ENCODE measurements around the gene LINS1. TPM values are rescaled to one million over a fixed set of nuclear protein-coding genes. Genes with fewer than 3 reads are reported as not detected.
A peak's percentile ranks its signal among the peaks of the same experiment; 100 is the strongest.

The LINS1 gene
- total RNA-seq, 2 donors from 2014 or later, result 27.7 to 40.5 TPM

GRCh38 chr15:100566850-100567628 is 34.9 kb downstream of the LINS1 start:
- Mint-ChIP-seq H3K4me3 (no peak overlapping the region), H3K27me3 (no peaks in the 10 kb centered on the region), H3K9me3 (no peaks in the 10 kb centered on the region), H3K36me3 (peaks cover 17% of the 10 kb centered on the region), H3K4me1 (ENCODE audit: low read depth in 2 of 2) (peaks cover 8 to 9% of the 10 kb centered on the region in 2 donors), H3K27ac (no peak overlapping the region)
- ATAC-seq (no peak), DNase-seq (ENCODE audit: low spot score) (no peak)

GRCh38 chr15:100565591-100565990 is 36.4 kb downstream of the LINS1 start:
- H3K4me3 Mint-ChIP-seq, result no peak overlapping the region
- H3K4me1 Mint-ChIP-seq (ENCODE audit: low read depth in 2 of 2), result peaks cover 1 to 3% of the 10 kb centered on the region in 2 donors
- H3K27ac Mint-ChIP-seq, result no peak overlapping the region
- H3K9me3 Mint-ChIP-seq, result no peaks in the 10 kb centered on the region
- DNase-seq (ENCODE audit: low spot score), result no peak
- H3K36me3 Mint-ChIP-seq, result peaks cover 12% of the 10 kb centered on the region
- no peak for ATAC-seq
- H3K27me3 Mint-ChIP-seq, result no peaks in the 10 kb centered on the region

GRCh38 chr15:100560323-100560722 is 41.7 kb downstream of the LINS1 start:
- Mint-ChIP-seq H3K4me3 (no peak overlapping the region), H3K9me3 (no peaks in the 10 kb centered on the region), H3K27ac (no peak overlapping the region), H3K27me3 (no peaks in the 10 kb centered on the region), H3K36me3 (peaks cover 7% of the 10 kb centered on the region), H3K4me1 (ENCODE audit: low read depth in 2 of 2) (no peaks in the 10 kb centered on the region)
- no peak for DNase-seq (ENCODE audit: low spot score)
- ATAC-seq, result no peak

- Mint-ChIP-seq H3K27ac (peak overlapping the region in 1 of 2 donors; percentile 19), H3K9me3 (no peaks in the 10 kb centered on the region)
- ATAC-seq, result no peak
Observed at GRCh38 chr15:100559330-100559729, 42.7 kb downstream of the LINS1 start.

GRCh38 chr15:100558771-100559254 is 43.2 kb downstream of the LINS1 start:
- no peaks in the 10 kb centered on the region for H3K4me1 Mint-ChIP-seq (ENCODE audit: low read depth in 2 of 2)
- ATAC-seq (peak in 1 of 2 donors; percentile 13), DNase-seq (ENCODE audit: low spot score) (no peak)
- H3K9me3 Mint-ChIP-seq, result no peaks in the 10 kb centered on the region
- peaks cover 4% of the 10 kb centered on the region for H3K36me3 Mint-ChIP-seq
- no peak overlapping the region for H3K4me3 Mint-ChIP-seq
- H3K27ac Mint-ChIP-seq, result no peak overlapping the region
- no peaks in the 10 kb centered on the region for H3K27me3 Mint-ChIP-seq

More at GRCh38 chr15:100559330-100559729, 42.7 kb downstream of the LINS1 start:
- no peak overlapping the region for H3K4me3 Mint-ChIP-seq
- no peaks in the 10 kb centered on the region for H3K4me1 Mint-ChIP-seq (ENCODE audit: low read depth in 2 of 2)
- DNase-seq (ENCODE audit: low spot score), result no peak
- peaks cover 4% of the 10 kb centered on the region for H3K36me3 Mint-ChIP-seq
- H3K27me3 Mint-ChIP-seq, result no peaks in the 10 kb centered on the region

GRCh38 chr15:100553468-100553867 is 48.5 kb downstream of the LINS1 start:
- peaks cover 10% of the 10 kb centered on the region for H3K36me3 Mint-ChIP-seq
- no peaks in the 10 kb centered on the region for H3K9me3 Mint-ChIP-seq
- no peak for DNase-seq (ENCODE audit: low spot score)
- no peaks in the 10 kb centered on the region for H3K27me3 Mint-ChIP-seq
- no peaks in the 10 kb centered on the region for H3K4me1 Mint-ChIP-seq (ENCODE audit: low read depth in 2 of 2)
- H3K4me3 Mint-ChIP-seq, result no peak overlapping the region
- no peak overlapping the region for H3K27ac Mint-ChIP-seq
- ATAC-seq, result no peak

- Mint-ChIP-seq H3K27me3 (peaks cover 0 to 9% of the 10 kb centered on the region in 2 donors), H3K4me3 (no peak overlapping the region), H3K9me3 (no peaks in the 10 kb centered on the region), H3K4me1 (ENCODE audit: low read depth in 2 of 2) (no peaks in the 10 kb centered on the region), H3K27ac (no peak overlapping the region), H3K36me3 (peaks cover 10% of the 10 kb centered on the region)
- ATAC-seq, result no peak
- DNase-seq (ENCODE audit: low spot score), result no peak
Observed at GRCh38 chr15:100547961-100548360, 54.0 kb downstream of the LINS1 start.

GRCh38 chr15:100544946-100545345 is 57.0 kb downstream of the LINS1 start:
- peaks cover 0 to 15% of the 10 kb centered on the region in 2 donors for H3K27me3 Mint-ChIP-seq
- DNase-seq (ENCODE audit: low spot score) (no peak), ATAC-seq (no peak)
- peaks cover 2% of the 10 kb centered on the region for H3K9me3 Mint-ChIP-seq
- H3K27ac Mint-ChIP-seq, result no peak overlapping the region
- H3K4me1 Mint-ChIP-seq (ENCODE audit: low read depth in 2 of 2), result no peaks in the 10 kb centered on the region
- H3K36me3 Mint-ChIP-seq, result no peaks in the 10 kb centered on the region
- no peak overlapping the region for H3K4me3 Mint-ChIP-seq

GRCh38 chr15:100544338-100544841 is 57.6 kb downstream of the LINS1 start:
- Mint-ChIP-seq H3K27me3 (peaks cover 0 to 15% of the 10 kb centered on the region in 2 donors), H3K4me3 (no peak overlapping the region), H3K36me3 (peaks cover under 1% of the 10 kb centered on the region), H3K9me3 (peaks cover 2% of the 10 kb centered on the region), H3K4me1 (ENCODE audit: low read depth in 2 of 2) (no peaks in the 10 kb centered on the region), H3K27ac (no peak overlapping the region)
- DNase-seq (ENCODE audit: low spot score) (no peak), ATAC-seq (peak in 1 of 2 donors; percentile 43)

GRCh38 chr15:100542290-100542689 is 59.7 kb downstream of the LINS1 start:
- H3K9me3 Mint-ChIP-seq, result peaks cover 8% of the 10 kb centered on the region
- no peak overlapping the region for H3K27ac Mint-ChIP-seq
- no peaks in the 10 kb centered on the region for H3K4me1 Mint-ChIP-seq (ENCODE audit: low read depth in 2 of 2)
- no peak for ATAC-seq
- peaks cover 7% of the 10 kb centered on the region for H3K36me3 Mint-ChIP-seq
- no peak for DNase-seq (ENCODE audit: low spot score)
- H3K27me3 Mint-ChIP-seq, result peaks cover 0 to 23% of the 10 kb centered on the region in 2 donors
- no peak overlapping the region for H3K4me3 Mint-ChIP-seq

- no peak for ATAC-seq
- H3K4me3 Mint-ChIP-seq, result no peak overlapping the region
- H3K9me3 Mint-ChIP-seq, result peaks cover 8% of the 10 kb centered on the region
- no peak for DNase-seq (ENCODE audit: low spot score)
- H3K27ac Mint-ChIP-seq, result no peak overlapping the region
- H3K36me3 Mint-ChIP-seq, result peaks cover 7% of the 10 kb centered on the region
- H3K27me3 Mint-ChIP-seq, result peaks cover 8 to 18% of the 10 kb centered on the region in 2 donors
- H3K4me1 Mint-ChIP-seq (ENCODE audit: low read depth in 2 of 2), result no peaks in the 10 kb centered on the region
Observed at GRCh38 chr15:100537331-100537730, 64.7 kb downstream of the LINS1 start.

GRCh38 chr15:100536733-100537132 is 65.3 kb downstream of the LINS1 start:
- H3K27ac Mint-ChIP-seq, result no peak overlapping the region

GRCh38 chr15:100533886-100534285 is 68.1 kb downstream of the LINS1 start:
- ATAC-seq, result no peak
- no peak for DNase-seq (ENCODE audit: low spot score)

More at GRCh38 chr15:100536733-100537132, 65.3 kb downstream of the LINS1 start:
- H3K4me3 Mint-ChIP-seq, result no peak overlapping the region
- H3K4me1 Mint-ChIP-seq (ENCODE audit: low read depth in 2 of 2), result no peaks in the 10 kb centered on the region
- no peak for ATAC-seq
- no peak for DNase-seq (ENCODE audit: low spot score)
- H3K9me3 Mint-ChIP-seq, result peaks cover 8% of the 10 kb centered on the region
- peaks cover 7% of the 10 kb centered on the region for H3K36me3 Mint-ChIP-seq
- peaks cover 8 to 20% of the 10 kb centered on the region in 2 donors for H3K27me3 Mint-ChIP-seq

GRCh38 chr15:100531823-100532327 is 70.1 kb downstream of the LINS1 start:
- no peaks in the 10 kb centered on the region for H3K36me3 Mint-ChIP-seq
- no peaks in the 10 kb centered on the region for H3K9me3 Mint-ChIP-seq
- DNase-seq (ENCODE audit: low spot score), result no peak
- H3K4me3 Mint-ChIP-seq, result no peak overlapping the region
- no peak overlapping the region for H3K27ac Mint-ChIP-seq
- H3K4me1 Mint-ChIP-seq (ENCODE audit: low read depth in 2 of 2), result no peaks in the 10 kb centered on the region
- no peak for ATAC-seq
- H3K27me3 Mint-ChIP-seq, result peaks cover 13 to 14% of the 10 kb centered on the region in 2 donors

More at GRCh38 chr15:100533886-100534285, 68.1 kb downstream of the LINS1 start:
- Mint-ChIP-seq H3K4me1 (ENCODE audit: low read depth in 2 of 2) (no peaks in the 10 kb centered on the region), H3K36me3 (peaks cover 2% of the 10 kb centered on the region), H3K27me3 (peaks cover 13 to 14% of the 10 kb centered on the region in 2 donors), H3K9me3 (peaks cover under 1% of the 10 kb centered on the region), H3K4me3 (no peak overlapping the region), H3K27ac (no peak overlapping the region)
